ENCODE measurements around the gene DBF4.

- TF ChIP-seq CTCF (IDR thresholded peaks at IDR 0.05) = no peak
- no peak for TF ChIP-seq POLR2A (IDR thresholded peaks at IDR 0.05)
- no peak for TF ChIP-seq POLR2AphosphoS5 (IDR thresholded peaks at IDR 0.05)
These were observed 68.3 kb downstream of the DBF4 start for GRCh38 chr7:87944547-87944946.
